Endometrial microvascular endothelial cells (primary cell): ENCODE results near the gene FREM3. TPM values are rescaled to one million over a fixed set of nuclear protein-coding genes. Genes with fewer than 3 reads are reported as not detected.
"Not testable (repeated sequence)": the region's sequence is repeated elsewhere in the genome, so short reads cannot be mapped to it uniquely, and the experiment has no call there.

Source experiments
- in situ Hi-C: cut with HindIII; loops from 2 replicates; pipeline ENCODE4 v1.10.0; 2017; ENCODE audit warnings: low sequenced_read_pairs, low pct_unique_long_range_greater_than_20kb; ENCODE audit errors: inconsistent ontology term
- total RNA-seq: library from RNA; depleted of rRNA; stranded (reverse); fragments of >200 nt; gene quantifications from one replicate; pipeline ENCODE4 v1.2.3, GENCODE V29; 2015; ENCODE audit errors: inconsistent ontology term

The FREM3 gene
- not detected for total RNA-seq

DNA sequence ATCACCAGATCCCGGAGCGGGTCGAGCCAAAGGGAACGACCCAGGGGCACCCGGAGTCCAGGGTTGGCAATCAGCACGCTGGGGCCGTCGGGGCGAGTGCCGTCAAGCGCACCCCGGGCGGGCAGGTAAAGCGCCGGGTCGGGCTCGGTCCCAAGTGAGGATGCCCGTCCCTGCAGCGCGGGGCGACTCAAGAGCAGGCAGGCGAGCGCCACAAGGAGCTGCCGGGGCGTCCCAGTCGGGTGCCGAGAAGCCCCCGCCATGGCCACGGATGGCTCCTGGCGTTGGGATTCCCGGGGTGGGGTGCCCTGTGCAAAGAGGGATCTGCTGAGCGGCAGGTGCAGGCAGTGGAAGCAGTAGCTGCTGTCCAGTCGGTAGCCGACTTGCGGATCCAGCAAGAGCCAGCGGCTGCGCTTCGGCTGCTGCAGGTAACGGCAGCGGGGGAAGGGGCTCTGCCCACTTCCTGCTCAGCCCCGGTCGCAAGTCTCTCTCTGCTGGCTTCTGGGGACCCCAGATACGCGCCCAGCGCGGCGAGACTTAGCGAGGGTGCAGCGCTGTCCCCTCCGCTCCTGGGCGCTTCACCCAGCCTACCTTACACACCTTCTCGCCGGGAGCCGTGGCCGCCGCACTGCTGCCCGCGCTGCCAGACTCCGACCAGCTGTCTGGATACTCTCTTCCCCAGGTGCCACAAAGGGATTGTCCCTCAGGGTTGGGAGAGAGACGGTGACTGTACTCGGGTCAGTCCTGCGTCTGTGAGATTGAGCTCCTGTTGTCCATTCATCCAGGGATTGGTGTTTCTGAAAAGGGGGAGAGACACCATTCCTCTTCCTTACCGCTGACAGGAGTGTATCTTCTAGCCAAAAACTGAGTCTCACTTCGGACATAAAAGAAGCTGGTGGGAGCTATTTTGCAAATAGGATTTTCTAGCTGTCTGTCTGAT is at the start of gene FREM3:
TSS of gene FREM3 (minus strand) at position 260 of the 937 bp plus-strand sequence. CDS start at position 260, 0 bp downstream.
- in situ Hi-C loops = no loop called here

DNA sequence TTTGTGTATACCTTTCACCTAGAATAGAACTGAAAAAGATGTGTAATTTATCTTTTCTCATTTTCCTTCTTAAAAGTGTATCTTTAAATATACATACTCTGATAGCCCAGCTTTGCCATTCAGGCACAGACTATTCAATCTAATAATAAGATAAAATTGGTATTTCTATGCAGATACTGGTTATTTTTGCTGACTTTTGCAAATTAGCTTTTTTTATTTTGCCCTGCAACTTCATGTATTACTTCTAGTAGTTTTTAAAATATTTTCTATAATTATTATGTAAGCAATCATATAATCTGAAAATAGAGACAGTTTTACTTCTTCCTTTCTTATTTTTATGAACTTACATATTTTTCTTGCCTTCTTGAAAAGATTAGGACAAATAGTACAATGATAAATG is 45.4 kb upstream of the FREM3 start:
- in situ Hi-C loops = no loop called here

DNA sequence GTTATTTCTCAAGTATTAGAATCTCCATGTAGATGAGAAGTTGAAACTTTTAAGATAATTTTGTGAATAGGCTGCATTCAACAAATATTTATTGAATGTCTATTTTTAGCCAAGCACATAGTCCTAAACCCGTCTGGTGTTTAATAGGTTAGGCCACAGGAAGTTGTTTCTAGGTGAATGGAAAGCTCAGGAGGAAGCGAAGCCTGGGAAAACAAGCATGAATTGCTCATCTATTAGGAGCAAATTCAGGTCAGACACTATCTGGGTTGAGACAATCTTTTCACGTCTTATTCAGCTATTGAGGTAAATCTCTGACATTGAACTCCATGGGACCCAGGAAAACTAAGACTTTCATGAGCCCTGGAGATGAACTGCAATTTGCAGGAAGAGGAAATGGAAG is 43.1 kb upstream of the FREM3 start:
- in situ Hi-C loops = no loop called here

DNA sequence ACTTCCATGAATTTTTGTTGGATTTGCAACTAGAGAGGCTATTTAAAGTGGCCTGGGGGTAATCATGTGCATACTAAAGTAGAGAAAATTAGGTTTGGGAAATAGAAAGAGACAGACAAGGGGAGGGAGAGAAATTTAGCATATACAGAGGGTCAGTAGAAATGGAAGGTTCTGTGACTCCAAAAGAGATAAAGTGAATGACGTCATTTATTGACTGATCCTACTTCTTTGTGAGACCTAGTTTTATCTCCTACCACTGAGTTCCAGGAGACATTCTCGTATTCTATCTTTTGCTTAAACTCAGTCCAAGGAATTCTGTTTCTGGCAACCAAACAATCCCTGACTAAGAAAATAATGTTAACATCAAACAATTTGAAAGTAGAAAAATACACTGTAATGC is 42.4 kb upstream of the FREM3 start:
- in situ Hi-C loops = no loop called here

DNA sequence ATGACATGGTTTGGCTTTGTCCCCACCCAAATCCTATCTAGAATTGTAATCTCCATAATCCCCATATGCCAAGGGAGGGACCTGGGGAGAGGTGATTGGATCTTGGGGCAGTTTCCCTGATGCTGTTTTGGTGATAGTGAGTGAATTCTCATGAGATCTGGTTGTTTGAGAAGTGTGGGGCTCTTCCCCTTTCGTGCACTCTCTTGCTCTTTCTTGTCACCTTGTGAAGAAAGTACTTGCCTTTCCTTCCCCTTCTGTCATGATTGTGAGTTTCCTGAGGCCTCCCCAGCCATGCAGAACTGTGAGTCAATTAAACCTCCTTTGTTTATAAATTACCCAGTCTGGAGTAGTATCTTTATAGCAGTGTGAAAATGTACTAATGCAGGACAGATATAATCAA is 36.4 kb upstream of the FREM3 start:
- in situ Hi-C loops = no loop called here

DNA sequence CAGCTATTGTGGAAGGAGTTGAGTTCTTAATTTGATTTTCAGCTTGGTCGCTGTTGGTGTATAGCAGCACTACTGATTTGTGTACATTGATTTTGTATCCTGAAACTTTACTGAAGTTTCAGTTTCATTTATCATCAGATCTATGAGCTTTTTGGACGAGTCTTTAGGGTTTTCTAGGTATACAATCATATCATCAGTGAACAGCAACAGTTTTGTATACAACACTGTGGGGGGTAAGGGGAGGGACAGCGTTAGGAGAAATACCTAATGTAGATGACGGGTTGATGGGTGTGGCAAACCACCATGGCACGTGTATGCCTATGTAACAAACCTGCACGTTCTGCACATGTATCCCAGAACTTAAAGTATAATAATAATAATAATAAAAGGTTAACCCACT is 35.6 kb upstream of the FREM3 start:
- in situ Hi-C loops = not testable (repeated sequence)

DNA sequence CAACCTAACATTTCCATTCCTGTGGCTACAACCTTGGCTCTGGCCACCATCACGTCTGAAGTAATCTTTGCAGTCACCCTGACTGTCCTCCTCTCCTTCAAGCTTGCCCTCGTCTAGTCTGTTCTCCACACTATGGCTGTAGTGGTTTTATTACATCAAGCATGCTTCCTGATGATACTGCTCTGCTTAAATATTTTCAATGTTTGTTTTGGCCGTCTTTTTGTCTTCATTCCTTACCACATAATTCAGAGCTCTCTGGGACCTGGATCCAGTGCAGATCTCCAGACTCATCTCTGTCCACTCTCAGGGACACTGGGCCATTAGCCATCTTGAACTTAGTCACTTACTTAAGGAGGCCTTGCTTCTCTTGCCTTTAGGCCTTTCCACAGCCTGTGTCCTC is 27.7 kb upstream of the FREM3 start:
- in situ Hi-C loops = no loop called here

DNA sequence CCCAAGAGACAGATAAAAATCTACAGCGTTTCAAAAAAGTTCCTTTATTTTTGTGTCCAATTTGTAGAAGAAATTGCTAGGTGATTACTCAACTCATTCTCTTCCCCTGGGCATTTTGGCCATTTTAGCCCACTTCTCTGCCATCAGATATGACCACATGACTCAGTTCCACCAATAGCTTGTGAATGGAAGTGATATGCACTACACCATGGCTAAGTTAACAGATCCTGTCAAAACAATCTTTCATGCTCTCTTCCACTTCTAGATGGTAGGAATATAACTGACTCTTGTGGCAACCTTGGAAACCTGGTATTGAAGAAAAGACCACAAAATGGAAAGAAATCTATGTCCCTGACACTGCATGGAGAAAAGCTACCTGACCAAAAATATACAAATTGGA is 26.2 kb upstream of the FREM3 start:
- in situ Hi-C loops = no loop called here

DNA sequence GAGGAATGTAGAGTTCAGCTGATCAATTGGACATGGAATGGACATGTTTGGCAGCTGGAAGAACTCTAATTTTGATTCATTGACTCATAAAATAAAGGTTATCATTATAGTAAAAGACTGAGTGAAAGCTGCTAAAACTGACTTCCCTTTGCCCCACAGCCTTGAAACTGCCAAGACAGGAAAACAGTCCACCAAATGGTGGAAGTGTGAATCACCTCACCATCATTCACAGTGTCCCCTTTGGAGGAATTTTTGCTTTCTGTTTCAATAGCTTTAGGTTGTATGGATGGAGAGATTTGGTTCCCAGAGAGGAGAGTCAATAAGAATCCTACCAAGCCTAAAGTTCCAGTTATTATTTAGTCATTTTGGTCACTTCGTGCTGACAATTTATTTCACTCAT is 20.8 kb upstream of the FREM3 start:
- in situ Hi-C loops = no loop called here

DNA sequence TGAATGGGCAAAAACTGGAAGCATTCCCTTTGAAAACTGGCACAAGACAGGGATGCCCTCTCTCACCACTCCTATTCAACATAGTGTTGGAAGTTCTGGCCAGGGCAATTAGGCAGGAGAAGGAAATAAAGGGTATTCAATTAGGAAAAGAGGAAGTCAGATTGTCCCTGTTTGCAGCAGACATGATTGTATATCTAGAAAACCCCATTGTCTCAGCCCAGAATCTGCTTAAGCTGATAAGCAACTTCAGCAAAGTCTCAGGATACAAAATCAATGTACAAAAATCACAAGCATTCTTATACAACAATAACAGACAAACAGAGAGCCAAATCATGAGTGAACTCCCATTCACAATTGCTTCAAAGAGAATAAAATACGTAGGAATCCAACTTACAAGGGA is 18.3 kb upstream of the FREM3 start:
- in situ Hi-C loops = not testable (repeated sequence)

DNA sequence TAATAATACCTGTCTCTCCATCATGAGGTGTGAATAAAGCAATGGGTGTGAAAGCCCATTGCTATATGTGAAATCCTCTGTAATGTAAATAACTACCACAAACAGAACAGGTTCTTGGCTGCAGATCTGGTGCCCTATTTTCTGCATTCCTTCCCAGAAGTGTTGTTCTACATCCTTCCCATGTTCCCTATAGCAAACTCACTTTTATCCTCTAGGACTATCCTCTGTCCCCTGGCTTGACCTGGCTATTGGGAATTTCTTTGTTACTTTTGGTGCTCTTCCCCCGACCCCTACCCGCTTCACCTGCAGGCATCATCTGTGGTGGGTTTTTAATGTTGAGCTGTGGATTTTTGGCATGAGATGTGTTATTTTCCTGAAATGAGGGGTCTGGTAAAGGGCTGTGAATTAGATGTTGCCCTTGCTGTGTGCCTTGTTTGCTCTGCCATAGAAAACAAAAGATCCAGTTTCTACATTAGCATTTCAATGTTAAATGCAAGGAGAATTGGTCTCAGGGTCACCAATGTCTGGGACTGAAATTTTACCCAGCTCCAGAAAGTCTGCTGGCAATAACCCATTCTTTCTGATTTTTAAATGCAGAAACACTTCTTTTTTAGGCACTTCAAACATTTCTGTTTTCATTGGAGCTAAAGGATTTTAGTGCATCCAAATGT is 13.6 kb upstream of the FREM3 start:
- in situ Hi-C loops = no loop called here

DNA sequence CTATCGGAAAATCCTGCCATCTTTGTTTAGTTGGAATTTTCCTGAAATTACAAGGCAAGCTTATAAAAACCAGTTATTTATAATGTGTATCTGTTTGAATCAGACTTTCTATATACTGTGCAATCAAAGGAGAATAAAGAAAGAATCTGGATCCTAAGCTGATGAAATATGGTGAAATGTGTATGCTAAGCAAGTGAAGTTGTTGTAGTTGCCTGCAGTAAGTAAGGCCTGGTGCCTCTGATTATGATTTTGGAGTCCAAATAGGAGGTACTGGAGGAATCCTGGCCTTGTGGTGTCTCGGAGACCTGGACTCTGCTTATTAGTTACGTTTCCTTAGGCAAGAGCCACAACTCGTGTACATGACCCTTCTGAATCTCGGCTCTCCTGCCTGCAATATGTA is 13.1 kb upstream of the FREM3 start:
- in situ Hi-C loops = no loop called here

DNA sequence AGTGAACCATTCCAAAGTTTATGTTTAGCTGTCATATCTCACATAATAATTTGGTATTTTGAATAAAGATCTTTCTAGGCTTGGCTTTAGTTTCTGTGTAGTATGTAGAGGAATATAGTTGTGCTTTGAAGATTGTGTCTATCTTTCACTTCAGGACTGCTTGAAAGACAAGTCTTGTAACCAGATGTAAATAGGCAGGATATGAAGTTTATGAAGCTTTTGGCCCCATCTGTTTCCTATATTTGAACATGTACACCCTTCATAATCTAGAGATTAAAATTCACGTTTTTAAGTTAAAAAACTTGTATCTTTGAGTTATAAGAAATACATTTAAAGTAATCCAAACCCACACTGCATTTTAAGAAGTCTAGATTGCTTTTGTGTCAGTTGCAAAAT is 11.7 kb upstream of the FREM3 start:
- in situ Hi-C loops = no loop called here

DNA sequence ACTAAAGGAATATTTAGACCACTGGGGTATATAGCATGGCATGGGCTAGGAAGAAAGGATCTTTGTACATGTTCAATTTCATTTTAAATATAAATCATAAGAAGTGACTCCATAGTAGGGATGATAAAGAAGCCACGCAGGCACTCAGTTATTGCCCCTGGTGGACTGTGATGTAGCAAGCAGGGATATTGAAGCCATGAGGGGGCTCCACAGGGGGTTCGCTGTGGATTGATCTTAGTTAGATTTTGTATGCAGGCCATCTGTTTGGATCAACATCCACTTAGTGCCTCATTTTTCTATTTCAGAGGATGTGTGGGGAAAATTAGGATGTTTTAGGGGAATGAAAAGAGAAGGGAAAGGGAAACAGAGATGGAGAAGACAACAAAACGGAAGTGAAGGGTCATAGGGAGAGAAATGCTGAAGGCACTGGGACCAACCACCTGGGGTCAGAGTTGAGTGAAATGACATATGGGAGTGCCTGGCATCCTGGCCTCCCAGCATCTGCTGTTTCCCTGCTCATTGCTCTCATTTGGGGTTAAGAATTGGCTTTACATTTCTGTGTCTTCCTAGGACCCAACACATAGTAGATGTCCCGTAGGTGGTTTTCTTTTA is 11.2 kb upstream of the FREM3 start:
- in situ Hi-C loops = no loop called here

DNA sequence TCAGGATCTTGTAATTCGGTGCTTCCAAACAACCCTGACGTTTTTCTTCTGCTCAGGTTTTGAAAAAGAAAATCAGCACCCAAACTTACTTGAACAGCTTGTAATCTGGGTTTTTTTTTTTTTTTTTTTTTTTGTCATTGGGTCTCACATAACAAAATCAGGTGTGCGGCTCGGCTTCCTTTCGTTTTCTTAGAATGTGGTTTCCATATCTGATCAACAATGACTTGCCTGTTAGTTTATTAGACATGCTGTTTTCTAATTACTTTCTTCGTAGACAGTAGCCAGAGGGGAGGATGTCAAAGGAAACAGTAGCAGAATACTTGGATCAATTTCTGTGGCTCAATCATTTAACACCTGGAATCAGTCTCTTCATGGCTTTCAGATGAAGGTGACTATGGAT is 890 bp upstream of the FREM3 start:
- in situ Hi-C loops = no loop called here

DNA sequence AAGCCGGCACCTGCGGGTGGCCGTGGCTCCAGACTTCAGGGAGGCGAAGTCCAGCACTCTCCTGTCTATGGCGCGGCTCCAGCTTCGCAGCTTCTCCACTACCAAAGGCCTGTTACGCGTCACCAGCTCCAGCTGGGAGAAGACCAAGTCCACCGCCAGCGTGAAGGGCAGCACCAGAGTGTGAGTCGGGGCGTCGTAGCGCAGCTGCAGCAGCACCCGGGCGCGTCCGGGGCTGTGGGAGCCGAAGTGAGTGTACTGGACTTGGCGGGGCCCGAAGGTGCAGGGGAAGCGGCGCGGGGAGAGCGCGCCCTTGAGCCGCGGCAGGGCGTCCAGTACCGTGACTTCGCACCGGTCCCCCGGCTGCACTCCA is 444 bp downstream of the FREM3 start:
- in situ Hi-C loops = no loop called here

DNA sequence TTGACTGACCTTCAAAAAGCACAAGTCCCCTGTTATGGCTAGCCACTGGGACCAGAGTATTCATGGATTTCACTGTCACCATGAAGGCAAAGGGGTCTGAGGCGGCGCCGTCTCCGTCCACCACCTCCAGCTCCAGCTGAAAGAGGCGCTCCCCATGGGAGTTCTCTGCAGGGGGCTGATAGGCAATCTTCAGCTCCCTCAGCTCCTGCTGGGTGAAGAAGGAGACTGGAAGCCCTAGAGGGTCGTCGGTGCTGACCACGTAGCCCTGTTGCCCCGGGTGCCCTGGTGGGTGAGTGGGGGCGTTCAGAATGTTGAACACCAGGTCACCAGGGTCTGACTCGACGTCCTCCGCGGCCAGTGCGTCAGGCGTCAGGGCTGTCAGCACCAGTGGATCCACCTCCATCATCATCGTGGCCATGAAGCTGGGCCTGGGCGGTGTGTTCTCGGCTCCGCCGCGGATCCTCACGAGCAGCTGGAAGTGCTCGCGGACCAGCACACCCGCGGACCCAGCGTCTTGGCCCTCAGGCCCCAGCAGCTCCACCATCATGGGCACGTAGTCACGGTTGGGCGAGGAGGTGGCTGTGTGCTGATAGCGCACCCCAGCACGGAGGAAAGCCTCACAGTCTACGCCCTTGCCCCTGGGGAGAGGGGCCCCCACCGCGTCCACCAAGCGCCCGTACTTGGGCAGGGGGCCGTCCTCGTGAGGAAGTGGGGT is 987 bp downstream of the FREM3 start:
- in situ Hi-C loops = no loop called here

DNA sequence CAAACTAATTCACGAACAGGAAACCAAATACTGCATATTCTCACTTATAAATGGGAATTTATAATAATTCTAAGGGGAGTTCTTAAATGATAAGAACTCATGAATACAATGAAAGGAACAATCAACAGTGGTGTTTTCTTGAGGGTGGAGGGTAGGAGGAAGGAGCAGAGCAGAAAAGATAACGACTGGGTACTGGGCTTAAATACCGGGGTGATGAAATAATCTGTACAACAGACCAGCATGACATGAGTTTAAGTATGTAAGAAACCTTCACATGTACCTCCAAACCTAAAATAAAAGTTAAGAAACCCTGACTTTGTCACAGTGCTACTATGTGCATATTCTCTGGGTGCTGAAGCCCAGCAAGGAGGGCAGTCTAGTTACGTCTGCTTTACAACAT is 6.6 kb downstream of the FREM3 start:
- in situ Hi-C loops = no loop called here

DNA sequence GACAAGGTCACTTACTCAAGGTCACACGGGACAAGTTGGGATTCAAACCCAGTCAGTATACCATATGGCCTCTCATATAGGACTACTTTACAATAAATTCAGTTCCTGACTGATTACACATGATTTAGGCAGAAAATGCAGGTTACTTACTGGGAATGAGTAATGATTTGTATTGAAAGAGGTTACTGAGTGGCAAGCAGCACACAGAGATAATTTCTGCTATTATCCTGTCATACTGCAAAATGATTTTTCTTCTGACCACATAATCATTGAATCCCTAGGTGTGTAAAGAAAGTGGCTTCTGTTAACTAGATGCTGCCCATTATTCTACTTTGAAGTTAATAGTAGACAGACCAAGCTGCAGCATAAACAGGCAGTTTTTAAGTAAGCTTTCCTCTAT is 8.2 kb downstream of the FREM3 start:
- in situ Hi-C loops = no loop called here
